HL-60 (cell line): ENCODE results near the gene CCDC47.

Experiments
- DNase-seq, 2 experiments: peaks; one replicate each; pipeline ENCODE4 v3.0.0-alpha.2; 2010 to 2020; ENCODE audit warnings: low read depth in 1 of 2, low spot score in 1 of 2
- H3K27ac ChIP-seq: fragments of 250-450 bp; sonication (Bioruptor Pico); replicated peaks from 2 replicates; pipeline ENCODE4 v1.5.1; 2020; ENCODE audit warnings: mild to moderate bottlenecking, moderate library complexity
- H3K27me3 ChIP-seq: fragments of 250-450 bp; sonication (Bioruptor Pico); 2 replicates; pipeline ENCODE4 v1.5.1; 2021; ENCODE audit warnings: mild to moderate bottlenecking, moderate library complexity; ENCODE audit not compliant: insufficient read depth, poor library complexity, severe bottlenecking
- H3K4me3 ChIP-seq: replicated peaks from 2 replicates; pipeline ENCODE4 v1.5.1; 2011; ENCODE audit warnings: mild to moderate bottlenecking, control low read depth, low read length; ENCODE audit not compliant: insufficient read depth
- GABPA ChIP-seq: IDR thresholded peaks from 2 replicates; pipeline ENCODE4 v1.6.1; 2012; ENCODE audit warnings: low read depth
- POLR2AphosphoS5 ChIP-seq: IDR thresholded peaks from 2 replicates; pipeline ENCODE4 v1.6.1; 2012; ENCODE audit warnings: low read depth
- REST ChIP-seq: IDR thresholded peaks from 2 replicates; pipeline ENCODE4 v1.6.1; 2012; ENCODE audit warnings: low read depth; ENCODE audit not compliant: insufficient replicate concordance
- SPI1 ChIP-seq: IDR thresholded peaks from 2 replicates; pipeline ENCODE4 v1.6.1; 2012; ENCODE audit warnings: low read depth, mild to moderate bottlenecking, borderline replicate concordance
- TF ChIP-seq, protein P1 (sequence below): IDR thresholded peaks from one replicate; pipeline ENCODE4 v1.5.1; 2011; ENCODE audit warnings: low read length, control low read depth, inconsistent platforms; ENCODE audit not compliant: insufficient read depth

CCDC47 gene

DNA sequence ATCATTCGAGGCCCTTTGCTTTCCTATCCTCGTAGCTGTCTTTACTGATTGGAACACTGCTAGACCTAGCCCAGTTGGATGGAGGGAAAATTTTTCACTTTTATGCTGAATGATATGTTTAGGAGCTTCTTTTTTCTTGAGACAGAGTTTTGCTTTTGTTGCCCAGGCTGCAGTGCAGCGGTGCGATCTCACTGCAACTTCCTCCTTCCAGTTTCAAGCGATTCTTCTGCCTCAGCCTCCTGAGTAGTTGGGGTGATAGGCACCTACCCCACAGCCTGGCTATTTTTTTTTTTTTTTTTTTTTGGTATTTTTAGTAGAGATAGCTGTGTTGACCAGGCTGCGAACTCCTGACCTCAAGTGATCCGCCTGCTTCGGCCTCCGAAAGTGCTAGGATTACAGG is 36.6 kb upstream of the CCDC47 start:
- no peaks in the 10 kb centered on the region for H3K27me3 ChIP-seq
- H3K27ac ChIP-seq: no peak overlapping the region
- TF ChIP-seq POLR2AphosphoS5: no peak
- TF ChIP-seq REST: no peak
- TF ChIP-seq GABPA: no peak
- TF ChIP-seq, protein P1, sequence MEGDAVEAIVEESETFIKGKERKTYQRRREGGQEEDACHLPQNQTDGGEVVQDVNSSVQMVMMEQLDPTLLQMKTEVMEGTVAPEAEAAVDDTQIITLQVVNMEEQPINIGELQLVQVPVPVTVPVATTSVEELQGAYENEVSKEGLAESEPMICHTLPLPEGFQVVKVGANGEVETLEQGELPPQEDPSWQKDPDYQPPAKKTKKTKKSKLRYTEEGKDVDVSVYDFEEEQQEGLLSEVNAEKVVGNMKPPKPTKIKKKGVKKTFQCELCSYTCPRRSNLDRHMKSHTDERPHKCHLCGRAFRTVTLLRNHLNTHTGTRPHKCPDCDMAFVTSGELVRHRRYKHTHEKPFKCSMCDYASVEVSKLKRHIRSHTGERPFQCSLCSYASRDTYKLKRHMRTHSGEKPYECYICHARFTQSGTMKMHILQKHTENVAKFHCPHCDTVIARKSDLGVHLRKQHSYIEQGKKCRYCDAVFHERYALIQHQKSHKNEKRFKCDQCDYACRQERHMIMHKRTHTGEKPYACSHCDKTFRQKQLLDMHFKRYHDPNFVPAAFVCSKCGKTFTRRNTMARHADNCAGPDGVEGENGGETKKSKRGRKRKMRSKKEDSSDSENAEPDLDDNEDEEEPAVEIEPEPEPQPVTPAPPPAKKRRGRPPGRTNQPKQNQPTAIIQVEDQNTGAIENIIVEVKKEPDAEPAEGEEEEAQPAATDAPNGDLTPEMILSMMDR: no peak
- no peak for TF ChIP-seq SPI1
- H3K4me3 ChIP-seq: no peak overlapping the region
- DNase-seq: no peak

DNA sequence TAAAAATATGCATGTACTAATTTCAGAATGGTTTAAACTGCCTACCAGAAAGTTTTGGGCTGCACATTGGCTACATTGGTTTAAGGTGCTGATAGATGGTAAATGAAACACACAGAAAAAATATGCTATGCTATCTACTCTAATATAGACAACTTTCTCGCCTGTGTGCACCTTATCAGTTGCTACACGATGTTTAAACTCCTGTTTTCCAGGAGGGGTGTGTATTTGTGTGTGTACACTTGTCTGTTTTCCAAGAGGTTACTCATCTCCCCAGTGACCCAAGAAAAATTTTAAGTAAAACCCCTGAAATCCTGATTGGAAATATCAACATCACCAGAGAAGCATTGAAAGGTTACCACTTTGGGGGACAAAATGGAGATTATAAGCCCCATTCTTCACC is 32.2 kb upstream of the CCDC47 start:
- no peak for DNase-seq
- no peak overlapping the region for H3K4me3 ChIP-seq
- no peak overlapping the region for H3K27ac ChIP-seq
- no peak for TF ChIP-seq GABPA
- TF ChIP-seq SPI1: no peak
- TF ChIP-seq, protein P1: no peak
- no peak for TF ChIP-seq POLR2AphosphoS5
- TF ChIP-seq REST: no peak
- H3K27me3 ChIP-seq: no peaks in the 10 kb centered on the region

DNA sequence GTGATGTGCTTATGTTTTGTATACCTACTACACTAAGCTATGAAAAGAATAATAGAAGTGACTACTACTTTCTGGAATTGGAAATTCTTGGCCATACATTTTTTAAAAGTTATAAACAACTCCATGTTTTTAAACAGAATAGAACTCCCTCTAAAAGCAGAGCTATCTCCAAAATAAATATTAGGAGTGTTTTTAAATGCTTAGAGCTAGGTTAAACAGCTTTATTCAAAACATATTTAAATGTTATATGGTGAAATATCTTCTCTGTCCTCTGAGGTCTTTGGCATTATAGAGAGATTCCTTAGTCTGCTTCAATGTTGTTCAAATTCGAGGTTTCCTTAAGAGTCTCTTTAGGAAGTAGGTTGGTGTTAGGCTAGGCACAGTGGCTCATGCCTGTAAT is 30.9 kb upstream of the CCDC47 start:
- H3K27ac ChIP-seq: no peak overlapping the region
- DNase-seq: no peak
- H3K4me3 ChIP-seq: no peak overlapping the region
- H3K27me3 ChIP-seq: no peaks in the 10 kb centered on the region
- TF ChIP-seq GABPA: no peak
- TF ChIP-seq SPI1: no peak
- no peak for TF ChIP-seq REST
- no peak for TF ChIP-seq POLR2AphosphoS5
- TF ChIP-seq, protein P1: no peak
